C4-2B (cell line): Measurements from ENCODE around the gene MYZAP.

Experiments used
- H3K27ac ChIP-seq: fragments of 450-650 bp; 2 replicates; pipeline ENCODE4 v1.5.1; 2017
- CTCF ChIP-seq: fragments of 450-650 bp; conservative IDR thresholded peaks from 2 replicates; pipeline ENCODE4 v1.5.1; 2017; ENCODE audit warnings: mild to moderate bottlenecking
- ZFX ChIP-seq: fragments of 450-650 bp; IDR thresholded peaks from 2 replicates; pipeline ENCODE4 v1.6.1; 2017

MYZAP gene

DNA sequence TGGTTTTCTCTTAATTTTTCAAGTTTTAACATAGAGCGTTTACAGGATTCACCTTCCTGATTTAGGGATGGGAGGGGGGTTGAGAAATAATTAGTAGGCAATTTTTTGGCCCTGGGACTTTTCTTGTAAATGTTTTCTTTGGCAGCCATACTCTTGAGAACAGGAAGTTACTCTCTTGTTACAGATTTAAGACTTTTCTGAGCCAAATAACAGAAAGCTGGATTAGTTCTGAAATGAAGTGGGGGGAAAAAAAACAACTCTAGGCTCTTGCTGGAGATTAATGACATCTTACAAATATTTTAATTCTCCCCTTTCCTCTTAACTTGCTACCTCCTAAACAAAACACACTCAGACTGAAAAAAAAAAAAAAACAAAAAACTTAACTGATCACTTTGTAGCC is 101.0 kb downstream of the MYZAP start:
- H3K27ac ChIP-seq: peak overlapping the region; percentile 79; the same call in 1 of the 2 replicates
- TF ChIP-seq ZFX (no peak), CTCF (no peak)

- H3K27ac ChIP-seq: no peak overlapping the region
- TF ChIP-seq ZFX (no peak), CTCF (no peak)
Observed at GRCh38 chr15:57694279-57694678, 102.6 kb downstream of the MYZAP start.

GRCh38 chr15:57696146-57696545 is 104.4 kb downstream of the MYZAP start:
- peak overlapping the region; percentile 71; the same call in 1 of the 2 replicates for H3K27ac ChIP-seq
- TF ChIP-seq ZFX (no peak), CTCF (no peak)

DNA sequence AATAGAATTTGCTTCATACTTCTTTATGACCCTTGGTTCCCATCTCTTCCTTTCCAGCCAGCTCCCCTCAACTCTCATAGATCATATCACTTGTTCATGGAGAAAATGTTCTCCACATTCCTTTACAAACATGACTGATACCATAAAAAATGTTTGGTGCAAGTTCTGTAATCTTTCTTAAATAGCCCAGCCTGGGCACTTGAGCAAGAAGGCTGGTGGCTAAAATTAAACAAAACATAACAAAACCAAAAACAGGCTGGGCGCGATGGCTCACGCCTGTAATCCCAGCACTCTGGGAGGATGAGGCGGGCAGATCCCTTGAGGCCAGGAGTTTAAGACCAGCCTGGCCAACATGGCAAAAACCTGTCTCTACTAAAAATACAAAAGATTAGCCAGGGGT is 105.9 kb downstream of the MYZAP start:
- TF ChIP-seq CTCF (no peak), ZFX (no peak)
- H3K27ac ChIP-seq: peak overlapping the region; percentile 71; the same call in 1 of the 2 replicates

DNA sequence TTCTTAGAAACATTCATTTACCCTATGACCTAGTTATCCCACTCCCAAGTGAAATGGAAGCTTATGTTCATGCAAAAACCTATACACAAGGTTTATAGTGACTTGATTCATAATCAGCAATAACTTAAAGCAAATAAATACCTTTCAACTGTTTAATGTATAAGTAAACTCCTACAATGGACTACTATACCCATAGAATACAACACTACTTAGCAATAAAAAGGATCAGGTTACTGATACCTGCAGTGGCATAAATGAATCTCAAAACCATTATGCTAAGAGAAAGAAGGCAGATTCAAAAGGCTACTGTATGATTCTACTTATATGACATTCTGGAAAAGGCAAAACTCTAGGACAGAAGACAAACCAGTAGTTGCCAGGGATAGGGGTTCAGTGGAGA is 106.5 kb downstream of the MYZAP start:
- H3K27ac ChIP-seq: peak overlapping the region; percentile 71; the same call in 1 of the 2 replicates
- TF ChIP-seq ZFX (no peak), CTCF (no peak)

GRCh38 chr15:57698991-57699390 is 107.3 kb downstream of the MYZAP start:
- no peak overlapping the region for H3K27ac ChIP-seq
- TF ChIP-seq CTCF (no peak), ZFX (no peak)

- no peak overlapping the region for H3K27ac ChIP-seq
- TF ChIP-seq CTCF (no peak), ZFX (no peak)
Observed at GRCh38 chr15:57703387-57703786, 111.7 kb downstream of the MYZAP start.
